ENCODE data around the gene CCDC9.

GRCh38 chr19:47247308-47247990 lies 8.9 kb upstream of the CCDC9 start:
- no peak for TF ChIP-seq TAF1 (IDR thresholded peaks at IDR 0.05; ENCODE audit: borderline replicate concordance, insufficient read depth, low read length)
- no peak for TF ChIP-seq SIN3A (IDR thresholded peaks at IDR 0.05; ENCODE audit: borderline replicate concordance, insufficient read depth, low read length)
- no peak for TF ChIP-seq POLR2AphosphoS5 (IDR thresholded peaks at IDR 0.05; ENCODE audit: low read depth, low read length)
- no peak for TF ChIP-seq REST (IDR thresholded peaks at IDR 0.05; ENCODE audit: insufficient read depth in 1 of 2, low read depth in 2 of 2, low read length in 2 of 2)

All from PFSK-1 (cell line).